ENCODE results near the gene AIF1L. TPM values are rescaled to one million over a fixed set of nuclear protein-coding genes. Genes with fewer than 3 reads are reported as not detected.

Gene AIF1L
- total and polyA plus RNA-seq, 2 donors (not counting 1 experiment from before 2014, with no cell fraction given), result not detected

DNA sequence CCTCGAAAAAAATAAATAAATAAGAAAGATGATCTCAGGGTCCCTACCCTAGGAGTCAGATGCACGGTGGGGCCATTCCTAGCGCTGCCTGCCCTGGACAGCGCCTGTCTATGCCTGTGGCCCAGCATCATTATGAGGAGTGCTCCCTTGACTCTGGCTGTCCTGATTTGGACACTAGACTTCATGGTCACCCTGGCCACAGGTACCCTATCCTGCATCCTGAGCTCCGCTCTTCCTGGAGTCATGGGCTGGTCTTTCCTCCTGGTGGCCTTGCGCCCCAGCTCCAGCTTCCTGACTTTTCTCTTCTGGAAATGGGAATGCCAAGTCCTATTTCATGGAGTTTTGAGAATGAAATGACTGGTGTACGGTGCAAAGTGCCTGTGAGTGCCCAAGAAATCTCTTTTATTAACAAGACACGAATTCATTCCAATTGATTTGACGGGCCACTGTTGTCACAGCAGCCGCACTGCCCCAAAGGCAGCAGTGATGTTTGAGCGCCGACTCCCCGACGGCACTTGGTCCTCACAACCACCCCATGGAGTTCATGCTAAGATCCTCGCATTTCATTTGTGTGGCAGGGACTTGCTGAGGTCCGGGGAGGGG is 564 bp upstream of the AIF1L start:
- no peak overlapping the region for H2AFZ ChIP-seq (ENCODE audit: insufficient read depth, low read depth, low read length, poor library complexity, severe bottlenecking)
- H3K4me2 ChIP-seq (replicated peaks; ENCODE audit: low read depth, low read length, poor library complexity, severe bottlenecking), result peak overlapping the region; percentile 48
- peaks cover 31% of the 10 kb centered on the region for H3K27me3 Mint-ChIP-seq
- no peak overlapping the region for H3K27ac Mint-ChIP-seq
- H3K4me1 Mint-ChIP-seq, result peaks cover 12% of the 10 kb centered on the region
- H3K9ac ChIP-seq (ENCODE audit: low read length), result no peak overlapping the region
- CTCF ChIA-PET, result no interaction called here
- TF ChIP-seq, protein P1, sequence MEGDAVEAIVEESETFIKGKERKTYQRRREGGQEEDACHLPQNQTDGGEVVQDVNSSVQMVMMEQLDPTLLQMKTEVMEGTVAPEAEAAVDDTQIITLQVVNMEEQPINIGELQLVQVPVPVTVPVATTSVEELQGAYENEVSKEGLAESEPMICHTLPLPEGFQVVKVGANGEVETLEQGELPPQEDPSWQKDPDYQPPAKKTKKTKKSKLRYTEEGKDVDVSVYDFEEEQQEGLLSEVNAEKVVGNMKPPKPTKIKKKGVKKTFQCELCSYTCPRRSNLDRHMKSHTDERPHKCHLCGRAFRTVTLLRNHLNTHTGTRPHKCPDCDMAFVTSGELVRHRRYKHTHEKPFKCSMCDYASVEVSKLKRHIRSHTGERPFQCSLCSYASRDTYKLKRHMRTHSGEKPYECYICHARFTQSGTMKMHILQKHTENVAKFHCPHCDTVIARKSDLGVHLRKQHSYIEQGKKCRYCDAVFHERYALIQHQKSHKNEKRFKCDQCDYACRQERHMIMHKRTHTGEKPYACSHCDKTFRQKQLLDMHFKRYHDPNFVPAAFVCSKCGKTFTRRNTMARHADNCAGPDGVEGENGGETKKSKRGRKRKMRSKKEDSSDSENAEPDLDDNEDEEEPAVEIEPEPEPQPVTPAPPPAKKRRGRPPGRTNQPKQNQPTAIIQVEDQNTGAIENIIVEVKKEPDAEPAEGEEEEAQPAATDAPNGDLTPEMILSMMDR (IDR thresholded peaks at IDR 0.05), result no peak
- no peak for TF ChIP-seq EZH2 (IDR thresholded peaks at IDR 0.05; ENCODE audit: borderline replicate concordance, insufficient read depth, low read depth, low read length, poor library complexity, severe bottlenecking)
- H3K9me3 Mint-ChIP-seq (ENCODE audit: insufficient read depth), result no peaks in the 10 kb centered on the region
- peaks cover 0 to 41% (median 16%) of the 10 kb centered on the region in 4 experiments for H3K27me3 ChIP-seq (replicated peaks in 1 of 4; ENCODE audit: control extremely low read depth in 1 of 4, control insufficient read depth in 3 of 4, insufficient read depth in 4 of 4, low read length in 3 of 4)
- WGBS (ENCODE audit: insufficient coverage), result 41% methylated on average over 11 of the region's 16 CpGs
- H3K4me3 ChIP-seq (ENCODE audit: control extremely low read depth in 1 of 5, extremely low read depth in 1 of 5, insufficient read depth in 1 of 5, low read depth in 2 of 5, low read length in 4 of 5), result no peak overlapping the region
- H3K36me3 ChIP-seq (replicated peaks in 1 of 2; ENCODE audit: control extremely low read depth in 1 of 2, control insufficient read depth in 1 of 2, extremely low read depth in 1 of 2, insufficient read depth in 2 of 2, low read length in 1 of 2), result no peaks in the 10 kb centered on the region
- DNase-seq, result peak; percentile 27
- H3K79me2 ChIP-seq (ENCODE audit: control insufficient read depth, insufficient read depth, low read length), result no peaks in the 10 kb centered on the region
- H4K20me1 ChIP-seq (ENCODE audit: control insufficient read depth, insufficient read depth, low read length, poor library complexity, severe bottlenecking), result no peaks in the 10 kb centered on the region
- H3K9me3 ChIP-seq (ENCODE audit: control extremely low read depth in 1 of 3, control insufficient read depth in 2 of 3, insufficient read depth in 1 of 3, low read length in 2 of 3), result no peaks in the 10 kb centered on the region
- H3K4me1 ChIP-seq (ENCODE audit: control insufficient read depth in 2 of 2, insufficient read depth in 2 of 2, low read length in 2 of 2), result peaks cover 5 to 11% of the 10 kb centered on the region in 2 donors
- H3K27ac ChIP-seq (ENCODE audit: low read length in 2 of 2), result no peak overlapping the region
- POLR2A ChIA-PET, result no interaction called here
- peak overlapping the region; percentile 80 for H3K4me3 Mint-ChIP-seq
- ATAC-seq (ENCODE audit: low read depth), result no peak
- intact Hi-C loops (cut with micrococcal nuclease), result no loop called here

DNA sequence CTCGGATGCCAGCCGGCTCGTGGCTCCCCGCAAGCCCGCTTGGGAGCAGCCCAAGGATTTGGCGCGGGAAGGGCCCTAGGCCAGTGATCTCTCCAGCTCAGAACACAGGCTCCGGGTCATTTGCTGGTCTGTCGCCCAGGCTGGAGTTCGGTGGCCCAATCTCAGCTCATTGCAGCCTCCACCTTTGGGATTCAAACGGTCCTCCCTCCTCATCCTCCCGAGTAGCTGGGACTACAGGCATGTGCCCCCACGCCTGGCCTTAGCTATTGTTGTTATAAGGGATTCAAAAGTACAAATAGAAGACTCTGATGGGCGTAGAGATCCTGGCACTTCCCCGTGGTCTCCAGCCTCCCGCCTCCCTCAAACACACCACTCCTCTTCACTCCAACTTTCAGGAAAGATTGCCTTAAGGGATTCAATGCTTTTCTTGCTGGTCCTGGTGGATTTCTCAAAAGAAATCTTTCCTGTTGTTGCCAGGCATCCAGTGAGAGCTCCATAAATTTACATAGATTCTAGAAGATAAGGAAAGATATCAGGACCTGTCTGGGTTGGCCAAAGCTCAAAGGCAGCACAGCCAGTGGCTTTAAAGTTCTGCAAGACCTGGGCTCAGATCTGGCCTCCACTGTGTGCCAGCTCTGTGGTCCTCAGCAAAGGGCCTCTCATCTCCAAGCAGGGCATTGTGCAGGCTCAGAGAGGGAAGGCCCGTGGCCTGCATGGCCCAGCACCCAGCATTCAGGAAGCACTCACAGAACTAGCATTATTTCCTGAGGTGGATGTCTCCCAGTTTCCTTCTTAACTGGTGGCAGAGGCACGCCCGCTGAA is 1.0 kb downstream of the AIF1L start:
- Histone ChIP-seq H3K27me3 (replicated peaks in 1 of 4; ENCODE audit: control extremely low read depth in 1 of 4, control insufficient read depth in 3 of 4, insufficient read depth in 4 of 4, low read length in 3 of 4) (peaks cover 0 to 41% (median 16%) of the 10 kb centered on the region in 4 experiments), H3K36me3 (replicated peaks in 1 of 2; ENCODE audit: control extremely low read depth in 1 of 2, control insufficient read depth in 1 of 2, extremely low read depth in 1 of 2, insufficient read depth in 2 of 2, low read length in 1 of 2) (no peaks in the 10 kb centered on the region), H3K4me2 (replicated peaks; ENCODE audit: low read depth, low read length, poor library complexity, severe bottlenecking) (peak overlapping the region; percentile 70), H2AFZ (ENCODE audit: insufficient read depth, low read depth, low read length, poor library complexity, severe bottlenecking) (peak overlapping the region; percentile 22), H3K4me3 (ENCODE audit: control extremely low read depth in 1 of 5, extremely low read depth in 1 of 5, insufficient read depth in 1 of 5, low read depth in 2 of 5, low read length in 4 of 5) (no peak overlapping the region), H3K9ac (ENCODE audit: low read length) (no peak overlapping the region), H3K27ac (ENCODE audit: low read length in 2 of 2) (no peak overlapping the region), H3K79me2 (ENCODE audit: control insufficient read depth, insufficient read depth, low read length) (no peaks in the 10 kb centered on the region), H4K20me1 (ENCODE audit: control insufficient read depth, insufficient read depth, low read length, poor library complexity, severe bottlenecking) (no peaks in the 10 kb centered on the region), H3K9me3 (ENCODE audit: control extremely low read depth in 1 of 3, control insufficient read depth in 2 of 3, insufficient read depth in 1 of 3, low read length in 2 of 3) (no peaks in the 10 kb centered on the region), H3K4me1 (ENCODE audit: control insufficient read depth in 2 of 2, insufficient read depth in 2 of 2, low read length in 2 of 2) (peaks cover 5 to 11% of the 10 kb centered on the region in 2 donors)
- TF ChIP-seq, protein P1 (IDR thresholded peaks at IDR 0.05), result no peak
- TF ChIP-seq EZH2 (IDR thresholded peaks at IDR 0.05; ENCODE audit: borderline replicate concordance, insufficient read depth, low read depth, low read length, poor library complexity, severe bottlenecking), result no peak
- intact Hi-C loops (cut with micrococcal nuclease), result no loop called here
- ChIA-PET POLR2A (no interaction called here), CTCF (interaction anchor here (0.6 to 1.9 kb wide), 2 partner anchors 18 to 40 kb away, joined by 3 to 6 read pairs; no protein-coding TSS in a partner anchor)
- no peak overlapping the region for H3K27ac Mint-ChIP-seq
- ATAC-seq (ENCODE audit: low read depth) (no peak), DNase-seq (no peak)
- H3K4me1 Mint-ChIP-seq, result peaks cover 12% of the 10 kb centered on the region
- WGBS (ENCODE audit: insufficient coverage), result 56% methylated on average over 16 of the region's 19 CpGs
- H3K27me3 Mint-ChIP-seq, result peaks cover 31% of the 10 kb centered on the region
- peak overlapping the region; percentile 58 for H3K4me3 Mint-ChIP-seq
- H3K9me3 Mint-ChIP-seq (ENCODE audit: insufficient read depth), result no peaks in the 10 kb centered on the region
